HepG2 (cell line): ENCODE data around the gene TMEM61. TPM values are rescaled to one million over a fixed set of nuclear protein-coding genes. Genes with fewer than 3 reads are reported as not detected.

Experiments
- ATAC-seq: fragments of 200-7000 bp; cut with Tn5 transposase; 3 replicates; pipeline ENCODE4 v1.9.1; 2020; ENCODE audit warnings: mild to moderate bottlenecking, moderate library complexity
- BruUV-seq: library from RNA; stranded (reverse); fragments of 400-500 nt; replicated peaks from 2 replicates; lab custom pipeline; 2021; lab: Mats Ljungman, UMichigan
- CTCF ChIA-PET: fragments of 300-600 bp; formaldehyde crosslinking; extraction: SDS; loops from one replicate; lab custom pipeline; 2021; ENCODE audit warnings: low total read pairs, inconsistent platforms, low intra/inter-chr PET ratio; lab: Yijun Ruan, JAX
- POLR2A ChIA-PET: fragments of 350-600 bp; sonication (Branson Sonifier 250); formaldehyde crosslinking; loops from one replicate; lab custom pipeline; 2020; ENCODE audit warnings: antibody characterized with exemption, inconsistent platforms; lab: Yijun Ruan, JAX
- DNase-seq: peaks from one replicate; pipeline ENCODE4 v3.0.0-alpha.2; 2015; ENCODE audit warnings: low spot score
- FAIRE-seq: peaks from 3 replicates; lab custom pipeline; 2011; peaks lifted over from hg19 to GRCh38; lab: Jason Lieb, UNC
- H2AFZ ChIP-seq: one replicate; pipeline ENCODE4 v1.6.1; 2011; ENCODE audit warnings: low read length, inconsistent platforms
- H3K27ac ChIP-seq: fragments of 300-600 bp; 3 replicates; pipeline ENCODE4 v1.8.0; 2011; ENCODE audit warnings: mixed run types, mild to moderate bottlenecking, mixed read lengths, low read length, inconsistent platforms; ENCODE audit not compliant: insufficient read depth; ENCODE audit errors: extremely low read length
- H3K27me3 ChIP-seq, 2 experiments: fragments of 200-600 bp in 1 of 2; 2 replicates in 1 of 2; 3 replicates in 1 of 2; pipeline versions ENCODE4 v1.6.0 to v1.8.0; 2011; ENCODE audit warnings: low read length in 2 of 2, mild to moderate bottlenecking in 2 of 2, moderate library complexity in 2 of 2, inconsistent platforms in 1 of 2; ENCODE audit not compliant: insufficient read depth in 2 of 2, control insufficient read depth in 1 of 2
- H3K36me3 ChIP-seq, 2 experiments: fragments of 200-600 bp in 1 of 2; replicated peaks in 1 of 2; 2 replicates in 1 of 2; 3 replicates in 1 of 2; pipeline versions ENCODE4 v1.5.1 to v1.8.0; 2011; ENCODE audit warnings: low read length in 2 of 2, inconsistent platforms in 1 of 2; ENCODE audit not compliant: insufficient read depth in 2 of 2, control insufficient read depth in 1 of 2
- H3K4me1 ChIP-seq: 2 replicates; pipeline ENCODE4 v1.5.1; 2012; ENCODE audit warnings: low read length, inconsistent platforms; ENCODE audit not compliant: insufficient read depth
- H3K4me2 ChIP-seq: 2 replicates; pipeline ENCODE4 v1.6.0; 2011; ENCODE audit warnings: low read depth, low read length, inconsistent platforms
- H3K4me3 ChIP-seq, 3 experiments: fragments of 200-600 bp in 1 of 3; sonication (generic), shearing (Covaris generic) in 1 of 3; replicated peaks in 1 of 3; 2 replicates each; pipeline ENCODE4 v1.5.1; 2011 to 2016; ENCODE audit warnings: low read length in 3 of 3, inconsistent platforms in 2 of 3, low read depth in 2 of 3, mild to moderate bottlenecking in 2 of 3, control low read depth in 1 of 3, mixed read lengths in 1 of 3; ENCODE audit not compliant: insufficient read depth in 1 of 3
- H3K79me2 ChIP-seq: one replicate; pipeline ENCODE4 v1.6.1; 2011; ENCODE audit warnings: low read length, inconsistent platforms; ENCODE audit not compliant: insufficient read depth
- H3K9ac ChIP-seq: 2 replicates; pipeline ENCODE4 v1.6.0; 2011; ENCODE audit warnings: mild to moderate bottlenecking, low read depth, low read length, inconsistent platforms; ENCODE audit not compliant: insufficient read depth
- H3K9me3 ChIP-seq: 2 replicates; pipeline ENCODE4 v1.5.1; 2012; ENCODE audit warnings: mild to moderate bottlenecking, low read length
- H4K20me1 ChIP-seq: 2 replicates; pipeline ENCODE4 v1.6.0; 2011; ENCODE audit warnings: inconsistent platforms, mild to moderate bottlenecking, low read length, moderate library complexity; ENCODE audit not compliant: insufficient read depth
- ASH2L ChIP-seq: fragments of 300-600, 200-600 bp; sonication (generic); IDR thresholded peaks from 2 replicates; pipeline ENCODE4 v1.7.0; 2017; ENCODE audit warnings: low read depth, mild to moderate bottlenecking, moderate library complexity, mixed read lengths, low read length; ENCODE audit not compliant: insufficient read length
- BRD4 ChIP-seq: sonication (generic); formaldehyde crosslinking; IDR thresholded peaks from 2 replicates; pipeline ENCODE4 v1.4.0; 2020; ENCODE audit warnings: missing genetic modification reagents
- CREB1 ChIP-seq, 2 experiments: fragments of 450-650 bp in 1 of 2; IDR thresholded peaks; 2 replicates each; pipeline ENCODE4 v1.6.1; 2016 to 2017; ENCODE audit warnings: control low read depth in 1 of 2, mild to moderate bottlenecking in 1 of 2, missing compliant biosample characterization in 1 of 2, missing genetic modification characterization in 1 of 2
- NR1H2 ChIP-seq: sonication (generic); formaldehyde crosslinking; IDR thresholded peaks from 2 replicates; pipeline ENCODE4 v1.8.1; 2022; ENCODE audit warnings: low read depth, missing genetic modification reagents, borderline replicate concordance
- PPARG ChIP-seq: conservative IDR thresholded peaks from 2 replicates; pipeline ENCODE4 v1.6.1; 2016; ENCODE audit warnings: missing biosample characterization, missing genetic modification reagents
- REL ChIP-seq: sonication (generic); formaldehyde crosslinking; conservative IDR thresholded peaks from 2 replicates; pipeline ENCODE4 v1.8.0; 2022; ENCODE audit warnings: mild to moderate bottlenecking, missing genetic modification reagents, moderate library complexity
- SAP130 ChIP-seq: IDR thresholded peaks from 2 replicates; pipeline ENCODE4 v1.6.1; 2016; ENCODE audit warnings: low read depth
- SOX13 ChIP-seq, 3 experiments: fragments of 450-650 bp in 1 of 3; sonication (generic) in 1 of 3; formaldehyde crosslinking in 1 of 3; IDR thresholded peaks in 2 of 3; conservative IDR thresholded peaks in 1 of 3; 2 replicates each; pipeline versions ENCODE4 v1.5.0 to v1.6.1; 2016 to 2020; ENCODE audit warnings: antibody characterized with exemption in 1 of 3, mild to moderate bottlenecking in 1 of 3, missing compliant biosample characterization in 1 of 3, missing genetic modification reagents in 1 of 3, moderate library complexity in 1 of 3
- TEAD3 ChIP-seq: optimal IDR thresholded peaks from 2 replicates; pipeline ENCODE3; 2016; ENCODE audit warnings: borderline replicate concordance
- TGIF2 ChIP-seq: IDR thresholded peaks from 2 replicates; pipeline ENCODE4 v1.6.1; 2016; ENCODE audit warnings: control low read depth, missing compliant biosample characterization
- ZFP82 ChIP-seq: sonication (generic); formaldehyde crosslinking; IDR thresholded peaks from 2 replicates; pipeline ENCODE4 v1.5.1; 2020; ENCODE audit warnings: mild to moderate bottlenecking, missing genetic modification reagents, borderline replicate concordance
- ZNF263 ChIP-seq: sonication (generic); formaldehyde crosslinking; IDR thresholded peaks from 2 replicates; pipeline ENCODE4 v1.4.0; 2020; ENCODE audit warnings: missing genetic modification reagents
- ZNF264 ChIP-seq: sonication (generic); formaldehyde crosslinking; IDR thresholded peaks from 2 replicates; pipeline ENCODE4 v1.4.0; 2020; ENCODE audit warnings: missing genetic modification reagents
- ZNF513 ChIP-seq: sonication (generic); formaldehyde crosslinking; conservative IDR thresholded peaks from 2 replicates; pipeline ENCODE4 v1.5.0; 2020; ENCODE audit warnings: missing genetic modification reagents
- ZNF639 ChIP-seq: conservative IDR thresholded peaks from 2 replicates; pipeline ENCODE4 v1.6.1; 2018; ENCODE audit warnings: missing genetic modification reagents
- ZNF788 ChIP-seq: sonication (generic); formaldehyde crosslinking; IDR thresholded peaks from 2 replicates; pipeline ENCODE4 v1.5.0; 2020; ENCODE audit warnings: mild to moderate bottlenecking, missing genetic modification reagents, borderline replicate concordance
- ZNF816 ChIP-seq: sonication (generic); formaldehyde crosslinking; IDR thresholded peaks from 2 replicates; pipeline ENCODE4 v1.8.0; 2022; ENCODE audit warnings: missing genetic modification reagents, mild to moderate bottlenecking, borderline replicate concordance
- ZNF878 ChIP-seq: sonication (generic); formaldehyde crosslinking; IDR thresholded peaks from 2 replicates; pipeline ENCODE4 v1.8.1; 2023; ENCODE audit warnings: mild to moderate bottlenecking, missing genetic modification reagents, moderate library complexity
- ZSCAN20 ChIP-seq: sonication (generic); formaldehyde crosslinking; IDR thresholded peaks from 2 replicates; pipeline ENCODE4 v1.4.0; 2020; ENCODE audit warnings: missing genetic modification reagents, mild to moderate bottlenecking, borderline replicate concordance
- WGBS: methylation state at CpG from one replicate; pipeline ENCODE4 v1.1.6; 2017; ENCODE audit warnings: low lambda C conversion rate; 5-methylcytosine and 5-hydroxymethylcytosine counted together
- in situ Hi-C: cut with HindIII; loops from 2 replicates; pipeline ENCODE4 v1.10.0; 2017; ENCODE audit warnings: low pct_unique_long_range_greater_than_20kb; ENCODE audit not compliant: extremely low pct_ligation_motif_present
- intact Hi-C: fragments of 100-400 bp; cut with micrococcal nuclease; formaldehyde crosslinking; loops from one replicate; pipeline ENCODE4 v1.10.0; 2022; ENCODE audit not compliant: unreplicated experiment
- polyA plus RNA-seq, 8 experiments: library from polyadenylated mRNA; depleted of rRNA in 3 of 8; stranded (reverse) in 7 of 8; unstranded in 1 of 8; fragments of >200 nt; fragmentation: Illumina TruSeq in 4 of 8; extraction: Trizol in 4 of 8; gene quantifications; 2 replicates each; pipeline versions ENCODE4 v1.2.1 to v1.2.3, GENCODE V29; 2011 to 2016; ENCODE audit warnings: low read depth in 4 of 8, missing spikeins in 1 of 8, mixed read lengths in 1 of 8; ENCODE audit not compliant: insufficient read depth in 1 of 8
- total RNA-seq, 5 experiments: library from RNA; depleted of rRNA; stranded (reverse); fragments of >200 nt; fragmentation: Illumina TruSeq; extraction: Trizol; gene quantifications; 2 replicates each; pipeline ENCODE4 v1.2.3, GENCODE V29; 2016; ENCODE audit warnings: low read depth in 1 of 5
- TF ChIP-seq, protein P1 (sequence below): sonication (generic); formaldehyde crosslinking; IDR thresholded peaks from 2 replicates; pipeline ENCODE4 v1.4.0; 2020; ENCODE audit warnings: mild to moderate bottlenecking, missing genetic modification reagents

Gene TMEM61
- total and polyA plus RNA-seq, 2 of the 13 experiments (the other 11 are each of a cell fraction or from before 2014, with no cell fraction given): not detected

DNA sequence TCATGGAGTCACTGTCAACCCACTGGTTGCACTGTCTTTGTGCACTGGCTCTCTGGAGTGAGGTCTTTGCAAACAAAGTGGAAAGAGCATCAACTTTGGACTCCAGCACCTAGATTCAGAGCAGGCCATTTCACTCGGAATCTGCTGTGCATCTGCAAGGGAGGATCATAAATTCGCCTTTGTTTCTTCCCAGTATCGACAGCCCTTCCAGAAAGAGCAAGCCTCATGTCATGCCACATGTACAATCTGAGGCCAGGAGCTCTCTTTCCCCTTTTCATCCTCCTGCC lies 58.1 kb downstream of the TMEM61 start (continued):
- TF ChIP-seq ZSCAN20 (CRISPR knock-in tag): 0 out of 2 replicates have a peak, but pooled peaks have one; percentile 15
- TF ChIP-seq ZNF264 (CRISPR knock-in tag): 0 out of 2 replicates have a peak, but pooled peaks have one; percentile 25
- TF ChIP-seq ZNF513: no peak
- peak; percentile 40; the same call in 1 of the 2 replicates for TF ChIP-seq SAP130
- peak; percentile 8; the same call in 1 of the 2 replicates for TF ChIP-seq ZNF788 (CRISPR knock-in tag)
- 0 out of 2 replicates have a peak, but pooled peaks have one; percentile 21 for TF ChIP-seq ZFP82 (CRISPR knock-in tag)
- TF ChIP-seq SOX13 (IDR thresholded peaks at IDR 0.05): no peak
- peak in 1 of 2 experiments; percentile 20; a peak in 1 of 4 replicates for TF ChIP-seq SOX13 (CRISPR knock-in tag; conservative IDR thresholded peaks at IDR 0.05 in 1 of 2, IDR thresholded peaks at IDR 0.05 in 1 of 2)
- TF ChIP-seq CREB1 (IDR thresholded peaks at IDR 0.05): no peak
- TF ChIP-seq CREB1 (CRISPR knock-in tag; IDR thresholded peaks at IDR 0.05): peak; percentile 23; the same call in 1 of the 2 replicates
- 0 out of 2 replicates have a peak, but pooled peaks have one; percentile 4 for TF ChIP-seq ZNF816 (CRISPR knock-in tag)
- TF ChIP-seq ZNF263: peak; percentile 70
- TF ChIP-seq PPARG (CRISPR knock-in tag): peak; percentile 21; the same call in 1 of the 2 replicates
- TF ChIP-seq TEAD3 (CRISPR knock-in tag): peak; percentile 8

DNA sequence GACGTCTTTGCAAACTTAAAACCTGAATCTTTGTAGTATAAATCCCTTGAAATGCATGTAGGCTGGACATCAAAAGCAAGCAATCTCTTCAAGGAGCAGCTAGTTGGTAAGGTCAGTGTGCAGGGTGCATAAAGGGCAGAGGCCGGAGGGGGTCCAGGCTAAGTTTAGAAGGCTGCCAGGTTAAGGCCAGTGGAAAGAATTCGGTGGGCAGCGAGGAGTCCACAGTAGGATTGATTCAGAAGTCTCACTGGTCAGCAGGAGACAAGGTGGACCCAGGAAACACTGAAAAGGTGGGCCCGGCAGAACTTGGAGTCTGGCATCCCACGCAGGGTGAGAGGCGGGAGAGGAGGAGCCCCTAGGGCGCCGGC lies 58.5 kb downstream of the TMEM61 start:
- Histone ChIP-seq H3K36me3 (peaks cover 0 to 2% of the 10 kb centered on the region in 2 experiments; a peak in 3 of 5 replicates), H3K27ac (peak overlapping the region; percentile 82), H3K27me3 (peaks cover 0 to 1% of the 10 kb centered on the region in 2 experiments; a peak in 1 of 5 replicates), H3K79me2 (peaks cover 49% of the 10 kb centered on the region), H3K9me3 (no peaks in the 10 kb centered on the region), H3K4me1 (peaks cover 78% of the 10 kb centered on the region), H3K9ac (peak overlapping the region; percentile 77), H2AFZ (no peak overlapping the region), H4K20me1 (peaks cover 27% of the 10 kb centered on the region), H3K4me2 (peak overlapping the region; percentile 94), H3K4me3 (peak overlapping the region; percentile 69 to 87 (median 76))
- 3% methylated on average over 9 of the region's 9 CpGs for WGBS
- in situ Hi-C loops (no loop called here), intact Hi-C loops (no loop called here)
- CTCF ChIA-PET: no interaction called here
- no TSS peak for BruUV-seq
- POLR2A ChIA-PET: no interaction called here
- FAIRE-seq (peak; percentile 26), ATAC-seq (no peak), DNase-seq (no peak)
- TF ChIP-seq ASH2L (no peak), REL (CRISPR knock-in tag) (peak; percentile 53; the same call in 1 of the 2 replicates), NR1H2 (CRISPR knock-in tag) (0 out of 2 replicates have a peak, but pooled peaks have one; percentile 5), TGIF2 (CRISPR knock-in tag) (no peak), ZNF878 (CRISPR knock-in tag) (no peak), BRD4 (CRISPR knock-in tag) (no peak), ZNF639 (CRISPR knock-in tag) (no peak)
- TF ChIP-seq, protein P1, sequence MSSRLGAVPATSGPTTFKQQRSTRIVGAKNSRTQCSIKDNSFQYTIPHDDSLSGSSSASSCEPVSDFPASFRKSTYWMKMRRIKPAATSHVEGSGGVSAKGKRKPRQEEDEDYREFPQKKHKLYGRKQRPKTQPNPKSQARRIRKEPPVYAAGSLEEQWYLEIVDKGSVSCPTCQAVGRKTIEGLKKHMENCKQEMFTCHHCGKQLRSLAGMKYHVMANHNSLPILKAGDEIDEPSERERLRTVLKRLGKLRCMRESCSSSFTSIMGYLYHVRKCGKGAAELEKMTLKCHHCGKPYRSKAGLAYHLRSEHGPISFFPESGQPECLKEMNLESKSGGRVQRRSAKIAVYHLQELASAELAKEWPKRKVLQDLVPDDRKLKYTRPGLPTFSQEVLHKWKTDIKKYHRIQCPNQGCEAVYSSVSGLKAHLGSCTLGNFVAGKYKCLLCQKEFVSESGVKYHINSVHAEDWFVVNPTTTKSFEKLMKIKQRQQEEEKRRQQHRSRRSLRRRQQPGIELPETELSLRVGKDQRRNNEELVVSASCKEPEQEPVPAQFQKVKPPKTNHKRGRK (CRISPR knock-in tag): no peak
